DMS153 treated with DMSO at 0.1 percent for 48 hours (cell line): ENCODE measurements around the gene SNF8.

Experiments
- DNase-seq: peaks from one replicate; lab custom pipeline; 2025; ENCODE audit not compliant: unreplicated experiment; lab: John Stamatoyannopoulos, UW

The SNF8 gene

GRCh38 chr17:48929812-48930165 lies 14.9 kb downstream of the SNF8 start:
- no peak for DNase-seq

GRCh38 chr17:48928876-48929811 lies 15.5 kb downstream of the SNF8 start:
- DNase-seq, result no peak

GRCh38 chr17:48927978-48928745 lies 16.5 kb downstream of the SNF8 start:
- DNase-seq, result no peak

- no peak for DNase-seq
Measured at GRCh38 chr17:48925991-48926342, 18.7 kb downstream of the SNF8 start.

- no peak for DNase-seq
Measured at GRCh38 chr17:48925251-48925990, 19.2 kb downstream of the SNF8 start.

- no peak for DNase-seq
Measured at GRCh38 chr17:48915459-48916282, 29.0 kb downstream of the SNF8 start.

GRCh38 chr17:48912476-48912875 lies 32.2 kb downstream of the SNF8 start:
- DNase-seq, result no peak

- no peak for DNase-seq
Measured at GRCh38 chr17:48910370-48910769, 34.3 kb downstream of the SNF8 start.

GRCh38 chr17:48909783-48910182 lies 34.9 kb downstream of the SNF8 start:
- no peak for DNase-seq

- peak; percentile 26 for DNase-seq
Measured at GRCh38 chr17:48908853-48909394, 35.7 kb downstream of the SNF8 start.

GRCh38 chr17:48908047-48908843 lies 36.4 kb downstream of the SNF8 start, which contains the start of gene UBE2Z:
Gene UBE2Z, plus strand, starts transcription at chr17:48908407. Its CDS starts 97 bp downstream, at chr17:48908504.
- DNase-seq, result peak; percentile 85

GRCh38 chr17:48907713-48908046 lies 37.0 kb downstream of the SNF8 start:
- no peak for DNase-seq

- DNase-seq, result no peak
Measured at GRCh38 chr17:48905987-48906515, 38.6 kb downstream of the SNF8 start.

- DNase-seq, result no peak
Measured at GRCh38 chr17:48904428-48904827, 40.2 kb downstream of the SNF8 start.

GRCh38 chr17:48903401-48903800 lies 41.2 kb downstream of the SNF8 start:
- no peak for DNase-seq

- no peak for DNase-seq
Measured at GRCh38 chr17:48901241-48901640, 43.4 kb downstream of the SNF8 start.

GRCh38 chr17:48894886-48895285 lies 49.8 kb downstream of the SNF8 start:
- no peak for DNase-seq

- DNase-seq, result no peak
Measured at GRCh38 chr17:48893646-48894508, 50.8 kb downstream of the SNF8 start.
